Measurements from ENCODE around the gene TTC23L.

The TTC23L gene

DNA sequence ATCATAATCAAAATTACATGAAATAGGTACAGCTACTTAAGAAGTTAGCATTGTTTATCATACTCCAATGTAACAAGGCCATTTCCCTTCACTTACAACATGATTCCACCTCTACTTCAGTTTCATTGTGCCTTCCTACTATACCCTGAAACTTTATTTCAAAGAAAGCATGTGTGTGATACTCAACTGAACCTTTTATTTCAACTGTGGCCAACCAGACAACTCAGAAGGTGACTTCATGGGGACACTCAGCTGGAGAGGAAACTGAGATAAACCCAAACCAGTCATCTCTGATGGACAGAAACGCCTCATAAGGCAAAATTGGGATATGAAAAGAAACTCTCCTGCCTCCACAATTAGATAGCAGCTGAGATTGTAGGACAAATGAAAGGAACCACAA lies 5.9 kb upstream of the TTC23L start:
- no peak for DNase-seq (ENCODE audit: low read depth, low spot score)

DNA sequence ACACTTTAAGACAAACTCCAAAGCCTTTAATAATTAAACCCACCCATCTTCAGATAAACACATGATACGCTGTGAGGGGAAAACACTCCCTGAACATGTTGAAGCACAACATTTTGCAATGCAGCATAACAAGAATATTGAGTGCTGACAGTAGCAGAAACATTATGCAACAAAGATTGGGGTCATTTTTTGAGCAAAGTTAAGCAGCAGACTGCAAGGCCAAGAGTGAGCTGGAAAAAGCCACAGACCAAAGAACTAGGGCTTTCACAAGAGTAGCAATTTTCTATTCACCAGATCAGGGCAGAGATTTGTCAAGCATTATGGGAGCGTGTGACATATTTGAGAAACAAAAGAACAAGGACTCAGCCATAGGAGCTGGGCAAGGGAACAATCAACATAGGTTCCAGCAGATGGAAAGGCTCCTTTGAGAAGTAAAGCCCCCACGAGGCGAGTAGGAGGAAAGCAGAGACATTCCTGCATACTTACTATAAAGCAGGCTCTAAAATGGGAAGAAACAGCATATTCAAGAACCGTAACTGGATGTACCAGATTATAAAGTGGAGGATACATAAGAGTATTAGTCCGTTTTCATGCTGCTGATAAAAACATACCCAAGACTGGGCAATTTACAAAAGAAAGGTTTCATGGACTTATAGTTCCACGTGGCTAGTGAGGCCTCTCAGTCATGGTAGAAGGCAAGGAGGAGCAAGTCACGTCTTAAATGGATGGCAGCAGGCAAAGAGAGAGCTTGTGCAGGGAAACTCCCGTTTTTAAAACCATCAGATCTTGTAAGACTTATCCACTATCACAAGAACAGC lies 4.8 kb upstream of the TTC23L start:
- DNase-seq (ENCODE audit: low read depth, low spot score), result no peak

- no peak for DNase-seq (ENCODE audit: low read depth, low spot score)
These were observed 4.2 kb upstream of the TTC23L start for GRCh38 chr5:34834794-34835089.

DNA sequence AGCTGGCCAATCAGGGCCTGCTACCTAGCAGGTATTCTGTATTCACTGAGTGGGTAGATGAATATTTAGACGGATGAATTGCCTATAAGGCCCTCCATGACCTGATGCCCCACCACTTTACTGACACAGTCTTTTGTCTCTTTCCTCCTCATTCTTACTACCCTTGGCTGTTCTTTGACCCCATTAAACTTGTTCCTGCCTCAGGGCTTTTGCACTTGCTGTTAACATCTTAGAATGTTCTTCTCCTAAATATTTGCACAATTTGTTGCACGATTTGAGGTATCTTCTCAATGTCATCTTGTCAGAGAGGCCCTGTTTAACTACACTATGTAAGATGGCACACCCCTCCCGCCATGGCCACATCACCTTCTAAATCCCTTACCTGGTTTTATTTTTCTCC lies 3.3 kb upstream of the TTC23L start:
- DNase-seq (ENCODE audit: low read depth, low spot score), result no peak

DNA sequence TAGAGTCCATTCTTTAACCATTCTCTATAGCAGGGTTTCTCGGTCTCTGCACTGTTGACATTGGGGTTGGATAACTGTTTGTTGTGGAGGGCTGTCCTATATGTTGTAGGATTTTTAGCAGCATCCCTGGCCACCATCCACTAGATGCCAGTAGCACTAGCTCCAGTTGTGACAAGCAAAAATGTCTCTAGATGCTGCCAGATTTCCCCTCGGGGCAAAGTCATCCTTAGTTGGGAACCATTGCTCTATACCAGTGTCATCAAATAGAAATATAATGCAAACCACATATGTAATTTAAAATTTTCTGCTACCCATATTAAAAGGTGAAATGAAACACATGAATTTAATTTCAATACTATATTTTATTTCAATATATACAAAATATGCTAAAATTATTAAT lies 2.9 kb downstream of the TTC23L start:
- no peak for DNase-seq (ENCODE audit: low read depth, low spot score)

- DNase-seq (ENCODE audit: low read depth, low spot score), result no peak
These were observed 3.6 kb downstream of the TTC23L start for GRCh38 chr5:34842554-34842953.

DNA sequence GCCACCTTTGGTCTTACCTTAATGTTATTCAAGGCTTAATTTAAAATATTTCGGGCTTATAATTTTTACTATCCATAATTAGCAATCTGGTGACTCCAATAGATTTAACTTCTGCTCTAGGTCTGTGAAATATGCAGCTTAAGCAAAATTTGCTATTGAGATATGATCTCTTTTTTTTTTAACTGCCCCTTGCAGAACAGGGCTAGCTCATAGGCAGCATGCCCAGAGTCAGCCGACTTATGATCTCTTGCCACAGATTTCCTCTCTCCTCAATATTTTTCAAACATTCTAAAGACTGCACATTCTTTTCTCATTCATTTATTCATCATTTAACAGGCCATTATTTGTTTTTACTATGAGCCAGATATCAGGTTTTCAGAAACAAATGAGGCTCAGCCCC lies 4.5 kb downstream of the TTC23L start:
- DNase-seq (ENCODE audit: low read depth, low spot score), result no peak

DNA sequence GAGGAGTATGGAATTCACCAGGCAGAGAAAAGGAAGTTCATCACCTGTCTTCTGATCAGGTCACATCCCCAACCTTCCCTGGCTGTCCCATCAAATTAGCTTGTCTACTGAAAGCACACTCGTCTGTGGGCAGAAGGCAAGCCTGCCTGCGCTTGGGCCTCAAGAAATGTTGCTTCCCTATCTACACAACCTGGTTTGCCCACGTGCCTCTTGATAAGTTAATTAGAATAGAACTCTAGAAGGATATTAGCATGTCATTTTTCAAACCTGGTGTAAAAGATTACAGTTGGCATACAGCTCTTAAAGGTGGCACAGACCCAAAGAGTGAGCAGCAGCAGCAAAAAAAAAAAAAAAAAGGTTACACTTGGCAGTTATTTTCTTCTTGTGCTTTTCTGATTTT lies 5.1 kb downstream of the TTC23L start:
- no peak for DNase-seq (ENCODE audit: low read depth, low spot score)

GRCh38 chr5:34844999-34845398 lies 6.0 kb downstream of the TTC23L start:
- DNase-seq (ENCODE audit: low read depth, low spot score), result no peak

- DNase-seq (ENCODE audit: low read depth, low spot score), result no peak
These were observed 8.1 kb downstream of the TTC23L start for GRCh38 chr5:34847056-34847455.

DNA sequence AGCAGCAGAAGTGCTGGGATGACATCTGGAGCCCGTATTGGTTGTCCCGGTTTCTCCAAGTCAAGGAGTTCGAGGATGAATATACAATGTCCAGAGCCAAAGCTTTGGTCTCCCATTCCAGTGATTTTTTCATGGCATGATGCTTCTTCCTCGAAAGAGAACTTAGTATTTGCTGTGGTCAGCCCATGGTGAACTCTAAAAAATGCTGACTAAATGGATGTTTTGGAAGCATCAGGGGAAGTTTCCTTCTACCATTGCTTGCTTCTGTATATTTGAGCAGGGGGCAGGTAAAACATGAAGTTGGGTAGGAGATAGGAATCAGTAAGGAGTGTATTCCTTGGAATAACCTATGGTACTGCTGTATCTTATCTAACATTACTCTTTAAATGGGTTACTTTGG lies 8.6 kb downstream of the TTC23L start:
- DNase-seq (ENCODE audit: low read depth, low spot score), result no peak

DNA sequence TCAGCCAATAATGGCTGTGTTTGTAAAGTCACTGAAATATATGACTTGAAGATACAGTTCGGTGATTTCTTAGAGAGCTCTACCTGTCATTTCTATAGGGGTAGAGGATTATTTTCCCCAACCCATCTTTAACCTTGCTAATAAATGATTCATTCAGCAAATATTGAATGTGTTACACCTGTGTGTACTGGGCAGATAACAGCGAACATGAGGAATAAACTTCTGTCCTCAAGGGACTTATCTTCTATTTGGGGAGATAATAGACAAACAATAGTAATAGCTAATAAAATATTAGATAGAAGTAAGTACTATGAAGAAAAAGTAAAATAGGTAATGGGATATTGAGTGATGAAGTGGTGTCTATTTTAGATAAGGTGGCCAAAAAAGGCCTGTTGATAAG lies 9.3 kb downstream of the TTC23L start:
- no peak for DNase-seq (ENCODE audit: low read depth, low spot score)

GRCh38 chr5:34849253-34849652 lies 10.3 kb downstream of the TTC23L start:
- no peak for DNase-seq (ENCODE audit: low read depth, low spot score)

- DNase-seq (ENCODE audit: low read depth, low spot score), result no peak
These were observed 15.7 kb downstream of the TTC23L start for GRCh38 chr5:34854459-34855174.

- DNase-seq (ENCODE audit: low read depth, low spot score), result no peak
These were observed 18.2 kb downstream of the TTC23L start for GRCh38 chr5:34857161-34857560.

DNA sequence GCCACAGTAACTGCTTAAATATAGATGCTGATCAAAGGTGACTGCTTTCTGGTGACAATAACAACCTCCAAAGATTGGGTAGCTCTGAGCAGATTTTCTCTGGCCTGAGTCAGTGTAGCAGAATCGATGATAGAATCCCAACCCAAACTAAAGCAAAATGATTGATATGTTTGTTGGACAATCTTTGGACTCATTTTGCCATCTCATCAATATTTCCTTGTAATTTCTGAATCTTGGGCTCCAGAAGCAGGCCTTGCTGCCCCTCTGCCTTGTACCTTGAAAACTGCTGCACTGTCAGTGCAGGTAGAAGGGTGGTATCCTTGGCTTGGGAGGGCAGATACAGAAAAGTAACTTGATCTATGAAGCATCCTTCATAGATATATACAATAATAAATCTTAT lies 18.9 kb downstream of the TTC23L start:
- DNase-seq (ENCODE audit: low read depth, low spot score), result no peak

DNA sequence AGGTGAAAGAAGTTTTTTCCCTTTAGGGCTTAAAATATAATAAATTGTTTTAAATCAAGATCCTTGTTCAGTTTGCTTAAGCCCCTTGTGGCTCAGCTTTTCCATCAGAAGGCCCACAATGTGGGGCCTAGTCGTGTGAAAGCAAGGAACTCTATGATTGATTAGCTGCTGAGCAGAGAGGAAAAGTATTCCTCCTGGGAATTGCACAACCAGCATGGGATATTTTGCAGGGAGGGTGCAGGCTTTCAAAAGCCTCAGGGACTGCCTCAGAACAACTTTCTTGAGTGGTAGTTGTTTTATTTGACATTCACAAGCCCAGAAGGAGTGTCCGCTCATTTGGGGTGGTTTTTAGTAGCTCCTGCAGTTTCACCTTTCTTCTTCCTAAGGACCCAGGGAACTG lies 19.8 kb downstream of the TTC23L start:
- DNase-seq (ENCODE audit: low read depth, low spot score), result no peak

GRCh38 chr5:34859253-34859652 lies 20.3 kb downstream of the TTC23L start:
- no peak for DNase-seq (ENCODE audit: low read depth, low spot score)

DNA sequence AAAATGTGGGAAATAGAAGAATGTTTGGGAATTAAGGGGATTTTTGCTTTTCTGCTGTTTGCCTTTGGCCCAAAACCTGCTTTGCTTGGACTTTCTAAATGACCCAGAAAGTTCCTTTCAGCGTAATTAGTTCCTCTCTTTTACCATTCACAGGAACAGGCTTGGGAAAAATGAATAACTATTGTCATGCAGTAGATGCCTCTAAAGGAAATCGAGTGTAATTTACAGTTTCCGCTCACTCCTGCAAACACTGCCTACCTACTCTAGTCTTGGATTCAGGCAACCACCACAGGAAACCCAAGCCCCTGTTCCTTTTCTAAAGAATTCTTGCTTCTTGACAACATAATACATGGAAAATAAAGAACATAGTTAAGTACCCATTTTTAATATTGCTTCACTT lies 25.0 kb downstream of the TTC23L start:
- no peak for DNase-seq (ENCODE audit: low read depth, low spot score)

DNA sequence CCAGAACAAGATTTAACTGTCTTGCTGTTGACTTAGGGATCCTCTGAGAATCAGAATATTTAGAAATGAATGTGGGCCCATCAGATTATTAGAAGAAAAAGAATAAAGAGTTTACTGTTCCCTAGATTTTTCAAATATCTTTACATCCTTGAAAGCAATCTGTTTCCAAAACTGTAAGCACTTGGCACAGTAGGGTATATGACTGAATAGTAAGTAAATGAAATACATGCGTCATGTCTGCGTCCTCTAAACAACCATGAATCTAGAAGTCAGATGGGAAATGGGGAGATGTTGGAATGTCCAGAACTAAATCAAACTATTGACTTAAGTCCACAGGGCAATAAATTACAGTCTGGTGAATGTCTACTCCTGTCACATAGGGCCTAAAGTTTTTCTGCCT lies 26.1 kb downstream of the TTC23L start:
- no peak for DNase-seq (ENCODE audit: low read depth, low spot score)

DNA sequence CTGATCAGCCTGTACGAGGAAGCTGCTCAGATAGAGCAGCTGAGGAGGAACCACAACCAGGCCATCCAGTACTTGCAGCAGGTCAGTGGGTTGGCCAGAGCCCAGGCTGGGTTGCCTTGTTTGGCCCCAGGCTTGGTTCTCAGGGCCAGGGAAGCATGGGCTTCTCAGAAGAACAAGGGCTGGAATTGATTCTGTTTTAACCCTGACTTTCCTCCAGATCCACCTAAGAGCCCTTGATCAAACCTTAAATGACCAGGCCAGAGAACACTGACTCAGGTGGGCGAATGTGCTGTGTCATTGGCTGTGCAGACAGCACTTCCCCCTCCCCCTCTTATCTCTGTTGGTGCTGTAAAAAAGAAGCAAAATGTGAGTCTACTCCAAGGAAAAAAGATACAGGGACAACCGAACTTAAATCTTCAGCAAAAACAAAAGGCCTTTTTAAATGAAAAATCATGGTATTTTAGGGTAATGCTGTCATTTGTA lies 28.1 kb downstream of the TTC23L start:
- DNase-seq (ENCODE audit: low read depth, low spot score), result no peak

- no peak for DNase-seq (ENCODE audit: low read depth, low spot score)
These were observed 28.7 kb downstream of the TTC23L start for GRCh38 chr5:34867660-34868059.

- DNase-seq (ENCODE audit: low read depth, low spot score), result no peak
These were observed 29.8 kb downstream of the TTC23L start for GRCh38 chr5:34868791-34869190.

Data from smooth muscle cell of the brain vasculature (primary cell).